ENCODE results near the gene ECSIT.

GRCh38 chr19:11465600-11465999, 63.3 kb downstream of the ECSIT start:
- no peak for TF ChIP-seq CTCF (conservative IDR thresholded peaks at IDR 0.05; ENCODE audit: low read depth in 2 of 2)
- no peak for TF ChIP-seq ZNF114 (CRISPR knock-in tag; IDR thresholded peaks at IDR 0.05)
- TF ChIP-seq CREB1 (CRISPR knock-in tag; IDR thresholded peaks at IDR 0.05; ENCODE audit: low read depth), result no peak
- TF ChIP-seq POLR2AphosphoS5 (IDR thresholded peaks at IDR 0.05; ENCODE audit: low read depth), result no peak
- no peak for TF ChIP-seq EZH2 (IDR thresholded peaks at IDR 0.05; ENCODE audit: low read depth, unreplicated experiment)
- TF ChIP-seq JUNB (IDR thresholded peaks at IDR 0.05; ENCODE audit: unreplicated experiment), result no peak
- no peak for TF ChIP-seq ZNF331 (CRISPR knock-in tag; IDR thresholded peaks at IDR 0.05; ENCODE audit: low read depth)
- no peak for TF ChIP-seq EZH2phosphoT487 (IDR thresholded peaks at IDR 0.05; ENCODE audit: unreplicated experiment)

All from GM23338 (cell line).